Sigmoid colon (tissue), 4 donors: ENCODE measurements around the gene MACROH2A1.

Source experiments
- EP300 ChIP-seq, 4 donors: sonication (generic); formaldehyde crosslinking; IDR thresholded peaks; one replicate each; pipeline ENCODE4 v1.6.1; 2017; ENCODE audit warnings: antibody characterized with exemption in 4 of 4
- POLR2A ChIP-seq, 2 donors: fragments of 450-650 bp; IDR thresholded peaks; one replicate each; pipeline ENCODE4 v1.6.1; 2016; ENCODE audit warnings: antibody characterized with exemption in 2 of 2, mild to moderate bottlenecking in 2 of 2, moderate library complexity in 2 of 2
- TF ChIP-seq, protein P1 (sequence below), 4 experiments: fragments of 450-650 bp in 3 of 4; fragments of 200-600 bp in 1 of 4; IDR thresholded peaks; one replicate each; pipeline ENCODE4 v1.5.1; 2016 to 2019; ENCODE audit warnings: antibody characterized with exemption in 4 of 4, mild to moderate bottlenecking in 3 of 4, moderate library complexity in 2 of 4

- TF ChIP-seq, protein P1, sequence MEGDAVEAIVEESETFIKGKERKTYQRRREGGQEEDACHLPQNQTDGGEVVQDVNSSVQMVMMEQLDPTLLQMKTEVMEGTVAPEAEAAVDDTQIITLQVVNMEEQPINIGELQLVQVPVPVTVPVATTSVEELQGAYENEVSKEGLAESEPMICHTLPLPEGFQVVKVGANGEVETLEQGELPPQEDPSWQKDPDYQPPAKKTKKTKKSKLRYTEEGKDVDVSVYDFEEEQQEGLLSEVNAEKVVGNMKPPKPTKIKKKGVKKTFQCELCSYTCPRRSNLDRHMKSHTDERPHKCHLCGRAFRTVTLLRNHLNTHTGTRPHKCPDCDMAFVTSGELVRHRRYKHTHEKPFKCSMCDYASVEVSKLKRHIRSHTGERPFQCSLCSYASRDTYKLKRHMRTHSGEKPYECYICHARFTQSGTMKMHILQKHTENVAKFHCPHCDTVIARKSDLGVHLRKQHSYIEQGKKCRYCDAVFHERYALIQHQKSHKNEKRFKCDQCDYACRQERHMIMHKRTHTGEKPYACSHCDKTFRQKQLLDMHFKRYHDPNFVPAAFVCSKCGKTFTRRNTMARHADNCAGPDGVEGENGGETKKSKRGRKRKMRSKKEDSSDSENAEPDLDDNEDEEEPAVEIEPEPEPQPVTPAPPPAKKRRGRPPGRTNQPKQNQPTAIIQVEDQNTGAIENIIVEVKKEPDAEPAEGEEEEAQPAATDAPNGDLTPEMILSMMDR (IDR thresholded peaks at IDR 0.05), result no peak
- TF ChIP-seq POLR2A (IDR thresholded peaks at IDR 0.05) (no peak), EP300 (IDR thresholded peaks at IDR 0.05) (no peak)
Measured at GRCh38 chr5:135296900-135297816, 101.9 kb downstream of the MACROH2A1 start.
